ENCODE data around the gene GPC6.

Gene GPC6

GRCh38 chr13:93450191-93450621 lies 223.6 kb downstream of the GPC6 start (continued):
- TF ChIP-seq SCRT2 (tag by site-specific recombination; IDR thresholded peaks at IDR 0.05) (peak; percentile 97), SALL2 (tag by site-specific recombination; IDR thresholded peaks at IDR 0.05; ENCODE audit: borderline replicate concordance) (no peak), ZSCAN23 (tag by site-specific recombination; IDR thresholded peaks at IDR 0.05) (no peak), ZNF221 (tag by site-specific recombination; IDR thresholded peaks at IDR 0.05; ENCODE audit: borderline replicate concordance) (no peak), ZNF266 (tag by site-specific recombination; IDR thresholded peaks at IDR 0.05; ENCODE audit: low read depth) (no peak), ZNF350 (tag by site-specific recombination; IDR thresholded peaks at IDR 0.05) (no peak), ZNF398 (tag by site-specific recombination; IDR thresholded peaks at IDR 0.05) (no peak), ZNF138 (tag by site-specific recombination; IDR thresholded peaks at IDR 0.05; ENCODE audit: borderline replicate concordance) (no peak), KLF1 (tag by site-specific recombination; IDR thresholded peaks at IDR 0.05) (no peak), ZBTB11 (tag by site-specific recombination; conservative IDR thresholded peaks at IDR 0.05; ENCODE audit: low read depth) (no peak), PRDM6 (tag by site-specific recombination; IDR thresholded peaks at IDR 0.05) (peak; percentile 94), ZNF366 (tag by site-specific recombination; conservative IDR thresholded peaks at IDR 0.05) (peak; percentile 54), PRDM4 (tag by site-specific recombination; IDR thresholded peaks at IDR 0.05) (0 out of 2 replicates have a peak, but pooled peaks have one; percentile 34), ZNF548 (tag by site-specific recombination; IDR thresholded peaks at IDR 0.05) (no peak), ZFHX2 (tag by site-specific recombination; conservative IDR thresholded peaks at IDR 0.05) (peak; percentile 33; the same call in 1 of the 2 replicates)

GRCh38 chr13:93450761-93451160 lies 224.2 kb downstream of the GPC6 start:
- no peak for TF ChIP-seq MYNN (tag by site-specific recombination; IDR thresholded peaks at IDR 0.05; ENCODE audit: borderline replicate concordance)
- TF ChIP-seq ZNF76 (tag by site-specific recombination; IDR thresholded peaks at IDR 0.05; ENCODE audit: borderline replicate concordance, low read depth) = no peak
- TF ChIP-seq ZFHX2 (tag by site-specific recombination; conservative IDR thresholded peaks at IDR 0.05) = no peak
- TF ChIP-seq ZNF280C (tag by site-specific recombination; IDR thresholded peaks at IDR 0.05) = no peak
- TF ChIP-seq IKZF3 (tag by site-specific recombination; IDR thresholded peaks at IDR 0.05) = no peak
- no peak for TF ChIP-seq ZNF544 (tag by site-specific recombination; IDR thresholded peaks at IDR 0.05)
- TF ChIP-seq ZNF350 (tag by site-specific recombination; IDR thresholded peaks at IDR 0.05) = no peak
- TF ChIP-seq ZNF654 (tag by site-specific recombination; IDR thresholded peaks at IDR 0.05; ENCODE audit: low read depth) = no peak
- no peak for TF ChIP-seq ZNF274 (IDR thresholded peaks at IDR 0.05; ENCODE audit: low read length)
- no peak for TF ChIP-seq ZNF274 (tag by site-specific recombination; IDR thresholded peaks at IDR 0.05; ENCODE audit: borderline replicate concordance)
- TF ChIP-seq ZNF426 (tag by site-specific recombination; IDR thresholded peaks at IDR 0.05) = no peak
- no peak for TF ChIP-seq ZNF311 (tag by site-specific recombination; IDR thresholded peaks at IDR 0.05; ENCODE audit: borderline replicate concordance)
- Histone ChIP-seq H3K9me3 (ENCODE audit: control insufficient read depth, insufficient read depth, low read depth, low read length) (no peaks in the 10 kb centered on the region), H3K36me3 (ENCODE audit: control insufficient read depth in 2 of 2, insufficient read depth in 1 of 2, low read length in 2 of 2) (no peaks in the 10 kb centered on the region), H3K4me1 (ENCODE audit: control insufficient read depth, insufficient read depth, low read length) (no peaks in the 10 kb centered on the region), H3K27ac (ENCODE audit: extremely low read depth, low read depth, low read length) (no peak overlapping the region), H3K4me3 (ENCODE audit: low read depth, low read length) (no peak overlapping the region)
- POLR2A ChIA-PET = no interaction called here
- CTCF ChIA-PET = interaction anchor here (0.6 kb wide), 1 partner anchor 216 kb away, joined by 3 read pairs; no protein-coding TSS in a partner anchor
